ENCODE data around the gene TMPRSS6.
A peak's percentile ranks its signal among the peaks of the same experiment; 100 is the strongest.

Gene TMPRSS6

GRCh38 chr22:37026325-37026724, 83.2 kb downstream of the TMPRSS6 start:
- no peak for DNase-seq

GRCh38 chr22:37025500-37026070, 83.9 kb downstream of the TMPRSS6 start:
- no peak for DNase-seq

DNA sequence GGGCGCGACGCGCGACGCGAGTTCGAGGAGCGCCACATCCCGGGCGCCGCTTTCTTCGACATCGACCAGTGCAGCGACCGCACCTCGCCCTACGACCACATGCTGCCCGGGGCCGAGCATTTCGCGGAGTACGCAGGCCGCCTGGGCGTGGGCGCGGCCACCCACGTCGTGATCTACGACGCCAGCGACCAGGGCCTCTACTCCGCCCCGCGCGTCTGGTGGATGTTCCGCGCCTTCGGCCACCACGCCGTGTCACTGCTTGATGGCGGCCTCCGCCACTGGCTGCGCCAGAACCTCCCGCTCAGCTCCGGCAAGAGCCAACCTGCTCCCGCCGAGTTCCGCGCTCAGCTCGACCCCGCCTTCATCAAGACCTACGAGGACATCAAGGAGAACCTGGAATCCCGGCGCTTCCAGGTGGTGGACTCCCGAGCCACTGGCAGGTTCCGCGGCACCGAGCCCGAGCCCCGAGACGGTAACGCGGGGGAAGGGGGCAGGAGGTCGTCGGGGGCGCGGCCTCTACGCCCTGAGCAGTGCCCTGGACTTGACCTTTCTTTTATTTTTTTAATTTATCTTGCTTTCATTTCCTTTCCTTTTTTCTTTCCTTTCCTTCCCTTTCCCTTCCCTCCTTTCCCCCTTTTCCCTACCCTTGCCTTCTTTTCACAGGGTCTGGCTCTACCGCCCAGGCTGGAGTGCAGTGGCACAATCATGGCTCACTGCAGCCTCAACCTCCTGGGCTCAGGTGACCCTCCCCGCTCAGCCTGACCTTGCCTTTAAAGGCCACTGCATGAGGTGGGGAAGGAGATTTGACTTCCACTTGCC, 85.0 kb downstream of the TMPRSS6 start:
- DNase-seq, result no peak

DNA sequence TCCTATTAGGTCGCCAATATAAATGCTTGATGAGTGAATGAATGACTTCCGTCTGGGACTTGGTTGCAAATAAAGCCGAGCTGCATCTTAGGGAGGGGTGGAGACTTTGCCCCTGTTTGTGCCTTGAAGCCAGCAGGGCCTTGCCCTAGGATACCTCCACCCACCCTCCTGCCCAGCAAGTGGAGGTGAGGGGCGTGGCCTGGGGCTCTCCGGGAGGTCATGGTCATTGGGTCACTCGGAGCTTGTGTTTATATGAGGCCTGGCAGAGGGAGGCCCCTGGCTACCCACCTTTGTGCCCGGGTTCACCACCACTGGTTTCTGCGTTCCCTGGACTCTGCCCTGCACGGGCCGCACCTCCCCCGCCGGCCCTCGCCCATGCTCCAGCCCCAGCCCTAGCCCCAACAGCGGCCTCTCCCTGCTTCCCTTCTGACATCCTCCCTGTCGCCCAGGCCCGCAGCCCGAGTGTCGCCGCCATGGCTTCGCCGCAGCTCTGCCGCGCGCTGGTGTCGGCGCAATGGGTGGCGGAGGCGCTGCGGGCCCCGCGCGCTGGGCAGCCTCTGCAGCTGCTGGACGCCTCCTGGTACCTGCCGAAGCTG, 85.7 kb downstream of the TMPRSS6 start:
- no peak for DNase-seq

GRCh38 chr22:37022483-37023337, 86.8 kb downstream of the TMPRSS6 start:
- DNase-seq, result no peak

- peak; percentile 27 for DNase-seq
Observed at GRCh38 chr22:37021710-37022482, 87.6 kb downstream of the TMPRSS6 start.

DNA sequence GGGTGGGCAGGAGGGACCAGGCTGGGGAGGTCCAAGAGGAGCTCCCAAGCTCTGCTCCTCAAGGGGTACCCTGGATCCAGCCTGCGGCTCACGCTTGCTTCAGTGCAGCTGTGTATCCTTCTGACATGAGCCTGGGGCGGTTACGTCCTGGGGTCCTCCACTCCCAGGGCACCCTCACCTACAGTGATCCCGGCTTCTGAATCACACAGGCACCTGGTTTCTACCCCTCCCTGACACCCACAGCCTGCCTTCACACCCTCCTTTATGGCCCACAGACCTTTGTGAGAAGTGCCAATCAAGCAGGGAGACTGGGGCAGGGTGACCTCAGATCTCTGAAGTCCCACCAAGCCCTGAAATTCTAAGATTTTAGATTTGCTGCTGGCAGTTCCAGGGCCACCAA, 88.5 kb downstream of the TMPRSS6 start:
- DNase-seq, result no peak

DNA sequence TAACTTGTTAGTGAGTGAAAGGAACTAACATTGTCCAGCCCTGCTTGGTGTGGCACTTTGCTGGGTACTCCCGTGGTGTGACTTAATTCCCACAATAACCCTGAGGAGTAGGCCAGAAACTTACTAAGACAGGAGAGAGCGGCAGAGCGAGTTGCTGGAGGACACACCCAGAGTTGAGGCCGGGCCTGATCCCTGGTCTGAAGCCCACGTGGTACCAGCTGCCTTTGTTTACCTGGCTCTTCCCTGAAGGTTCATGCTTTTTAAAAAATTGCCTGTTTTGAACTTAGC, 89.4 kb downstream of the TMPRSS6 start:
- DNase-seq, result peak; percentile 36

DNA sequence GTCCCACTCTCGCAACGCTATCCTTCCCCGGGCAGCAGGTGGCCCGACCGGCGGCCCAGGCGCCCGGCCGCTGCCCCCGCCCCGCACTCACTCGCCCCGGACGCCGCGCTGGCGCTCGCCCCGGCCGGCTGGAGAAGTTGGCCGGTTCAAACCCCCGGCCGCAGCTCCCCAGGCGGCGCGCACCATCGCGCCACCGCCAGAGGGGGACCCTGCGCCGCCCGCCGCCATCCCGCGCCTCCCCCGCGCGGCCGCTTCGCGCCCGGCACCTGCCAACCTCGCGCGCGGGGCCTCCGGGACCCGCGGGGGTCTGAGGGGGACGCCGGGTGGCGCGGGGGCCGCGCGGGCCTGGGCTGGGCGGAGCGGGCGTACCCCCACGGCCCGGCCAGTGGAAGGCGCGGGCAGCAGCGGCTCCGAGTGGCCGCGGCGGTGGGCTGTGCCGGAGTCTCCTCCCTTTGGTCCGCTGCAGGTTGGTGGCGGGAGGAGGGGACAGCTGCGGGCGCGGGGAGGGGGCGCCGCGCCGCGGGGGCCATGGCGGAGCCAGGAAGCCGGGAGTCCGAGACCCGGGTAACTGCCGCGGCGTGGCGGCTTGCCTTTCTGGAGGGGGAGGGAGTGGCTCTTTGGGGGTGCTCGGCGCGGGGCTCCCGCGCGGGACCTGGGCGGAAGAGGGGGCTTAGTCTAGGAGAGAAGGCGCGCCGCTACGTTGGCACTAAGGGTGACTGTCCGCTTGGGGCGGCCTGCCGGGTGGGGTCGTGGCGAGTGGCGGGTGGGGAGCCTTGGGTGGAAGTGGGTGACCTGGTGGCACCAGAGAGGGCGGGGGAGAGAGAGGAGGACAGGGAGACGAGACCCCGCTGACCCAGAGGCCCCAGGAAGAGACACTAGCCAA, 90.0 kb downstream of the TMPRSS6 start, which contains the start of the genes MPST and TST:
TSS of gene MPST (plus strand) at position 434 of the 883 bp plus-strand sequence. CDS start at position 529, 95 bp downstream.
TSS of gene TST (minus strand) at position 139 of the 883 bp plus-strand sequence. CDS start 715 bp downstream, outside the sequence.
- peak; percentile 72 for DNase-seq

GRCh38 chr22:37018815-37019308, 90.7 kb downstream of the TMPRSS6 start:
- DNase-seq, result peak; percentile 47

GRCh38 chr22:37018086-37018814, 91.3 kb downstream of the TMPRSS6 start:
- no peak for DNase-seq

- no peak for DNase-seq
Observed at GRCh38 chr22:37017356-37017755, 92.2 kb downstream of the TMPRSS6 start.

- no peak for DNase-seq
Observed at GRCh38 chr22:37016134-37016910, 93.2 kb downstream of the TMPRSS6 start.

GRCh38 chr22:37015587-37015878, 94.0 kb downstream of the TMPRSS6 start:
- DNase-seq, result no peak

Data from fibroblast of skin of scalp (primary cell).